HL-60/S4 treated with phorbol 12-myristate 13-acetate at 8.2 ng/mL for 4 days and 3 days (cell line): ENCODE data around the gene GLS.
"Not testable (repeated sequence)": the region's sequence is repeated elsewhere in the genome, so short reads cannot be mapped to it uniquely, and the experiment has no call there.

Source experiments
- in situ Hi-C: fragments of 300-500 bp; cut with MboI; formaldehyde crosslinking; loops from 2 replicates; pipeline ENCODE4 v1.15.0; 2022; ENCODE audit warnings: low sequenced_read_pairs

The GLS gene

DNA sequence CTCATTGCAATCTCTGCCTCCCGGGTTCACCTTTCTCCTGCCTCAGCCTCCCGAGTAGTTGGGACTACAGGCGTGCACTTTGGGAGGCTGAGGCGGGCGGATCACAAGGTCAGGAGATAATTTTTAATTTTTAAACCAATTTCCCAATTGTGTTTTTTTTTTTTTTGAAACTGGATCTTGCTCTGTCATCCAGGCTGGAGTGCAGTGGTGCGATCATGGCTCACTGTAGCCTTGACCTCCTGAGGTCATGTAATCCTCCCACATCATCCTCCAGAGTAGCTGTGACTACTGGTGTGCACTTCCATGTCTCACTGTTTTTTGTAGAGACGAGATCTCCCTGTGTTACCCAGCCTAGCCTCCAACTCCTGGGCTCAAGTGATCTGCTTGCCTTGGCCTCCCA is 49.3 kb downstream of the GLS start:
- in situ Hi-C loops, result no loop called here

- in situ Hi-C loops, result no loop called here
Observed at GRCh38 chr2:190930411-190930810, 49.8 kb downstream of the GLS start.

GRCh38 chr2:190932514-190932913 is 51.9 kb downstream of the GLS start:
- in situ Hi-C loops, result no loop called here

GRCh38 chr2:190933361-190933760 is 52.7 kb downstream of the GLS start:
- in situ Hi-C loops, result no loop called here

DNA sequence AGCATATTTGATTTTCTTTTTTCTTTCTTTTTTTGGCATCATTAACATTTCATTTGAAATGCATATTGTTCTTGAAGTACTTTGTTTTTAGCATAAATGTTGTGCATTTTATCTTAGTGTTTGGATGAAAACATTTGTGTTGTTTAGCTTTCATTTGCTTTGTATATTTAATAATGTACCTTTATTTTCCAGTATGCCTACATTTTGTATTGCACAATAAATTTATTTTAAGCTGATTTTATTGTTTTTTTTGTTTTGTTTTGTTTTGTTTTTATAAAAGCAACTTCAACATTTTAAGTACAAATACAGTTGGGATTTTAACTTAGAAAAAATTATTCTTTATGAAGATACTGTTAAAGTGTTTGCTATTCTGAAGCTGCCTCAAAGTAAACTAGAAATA is 54.4 kb downstream of the GLS start:
- in situ Hi-C loops, result no loop called here

DNA sequence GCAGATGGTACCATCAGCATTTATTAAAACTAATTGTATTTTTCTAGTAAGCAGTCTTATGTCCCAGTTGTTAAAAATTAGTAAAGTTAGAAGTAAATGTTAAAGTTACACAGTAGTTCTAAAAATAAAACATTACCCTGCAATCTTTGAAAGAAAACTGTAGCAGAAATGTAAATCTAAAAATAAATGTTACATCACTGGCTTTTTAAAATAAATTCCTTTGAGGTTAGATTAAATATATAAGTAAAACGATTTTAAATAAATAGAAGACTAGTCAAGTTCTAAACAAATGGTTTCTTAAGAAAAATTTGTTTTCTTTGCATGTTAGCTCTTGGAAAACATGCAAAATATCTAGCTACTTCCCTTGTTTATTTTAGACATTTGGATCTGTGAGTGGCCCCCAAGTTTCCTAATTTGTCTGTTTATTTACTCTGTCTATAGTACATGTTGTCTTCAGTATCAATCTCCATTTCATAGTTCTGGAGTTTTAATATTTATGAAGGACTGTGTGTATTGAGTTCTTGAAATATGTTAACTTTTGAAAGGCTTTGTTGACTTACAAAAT is 58.2 kb downstream of the GLS start:
- in situ Hi-C loops, result no loop called here

GRCh38 chr2:190940454-190940853 is 59.8 kb downstream of the GLS start:
- in situ Hi-C loops, result no loop called here

GRCh38 chr2:190941571-190941970 is 61.0 kb downstream of the GLS start:
- in situ Hi-C loops, result no loop called here

DNA sequence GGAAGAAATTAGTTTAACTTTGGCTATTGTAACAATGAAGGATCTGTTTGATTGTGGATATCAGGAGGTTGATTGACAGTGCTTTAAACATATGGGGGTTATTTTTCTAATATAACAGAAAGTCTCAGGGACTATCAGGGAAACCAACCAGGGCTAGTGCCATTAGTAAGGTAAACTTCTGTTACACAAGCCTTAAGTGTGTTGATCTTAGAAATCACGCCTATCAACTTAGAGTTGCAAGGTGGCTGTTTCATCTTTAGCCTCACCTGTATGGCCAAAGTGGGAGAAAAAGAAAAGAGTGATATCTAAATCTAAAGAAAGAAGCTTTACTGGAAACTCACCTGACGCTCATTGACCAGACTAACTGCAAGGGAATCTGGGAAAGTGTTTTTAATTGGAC is 62.1 kb downstream of the GLS start:
- in situ Hi-C loops, result no loop called here

GRCh38 chr2:190943706-190944105 is 63.1 kb downstream of the GLS start:
- in situ Hi-C loops, result no loop called here

- in situ Hi-C loops, result no loop called here
Observed at GRCh38 chr2:190947141-190947540, 66.5 kb downstream of the GLS start.

DNA sequence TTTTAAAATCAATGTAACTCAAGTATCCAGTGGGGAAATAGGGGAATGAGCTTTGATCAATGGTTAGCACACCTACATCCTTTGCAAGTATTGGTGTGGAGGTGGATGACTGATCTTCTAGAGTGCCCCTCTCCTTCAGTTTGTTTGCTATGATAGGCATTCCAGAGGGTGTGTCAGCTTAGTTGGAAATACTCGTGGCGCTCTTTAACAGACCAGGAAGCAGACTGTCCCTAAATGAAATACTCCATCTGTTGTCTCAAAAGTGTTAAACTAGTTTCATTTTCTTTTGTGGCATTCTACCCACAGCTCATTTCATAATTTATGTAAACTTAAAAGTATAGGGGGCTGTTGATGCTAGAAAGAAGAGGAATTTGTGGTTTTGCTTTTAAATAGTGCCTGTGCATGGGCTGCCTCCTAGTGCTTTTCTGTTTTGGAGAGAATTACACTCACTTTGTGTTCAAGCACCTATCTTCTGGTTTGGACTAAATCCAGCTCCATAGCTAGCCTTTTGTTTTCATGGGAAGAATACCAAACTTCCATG is 67.2 kb downstream of the GLS start:
- in situ Hi-C loops, result no loop called here

DNA sequence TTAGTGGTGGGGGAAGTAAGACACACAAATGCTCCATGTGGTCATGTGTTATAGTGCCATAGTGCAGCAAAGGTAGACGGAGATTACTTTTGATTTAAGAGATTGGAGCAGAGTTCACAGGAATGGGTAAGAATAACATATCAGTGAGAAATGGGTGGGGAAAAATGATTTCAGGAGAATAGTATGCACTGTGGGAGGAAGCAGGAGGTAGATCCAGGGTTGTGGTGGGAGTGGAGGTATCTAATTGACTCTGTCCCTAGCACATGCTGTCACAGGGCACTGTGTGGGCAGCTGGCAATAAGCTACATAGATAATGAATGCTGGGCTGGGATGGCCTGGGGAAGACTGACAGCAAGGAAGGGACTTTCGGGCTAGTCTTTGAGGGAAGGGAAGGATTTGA is 68.0 kb downstream of the GLS start:
- in situ Hi-C loops, result no loop called here

- in situ Hi-C loops, result no loop called here
Observed at GRCh38 chr2:190950566-190950991, 70.0 kb downstream of the GLS start.

DNA sequence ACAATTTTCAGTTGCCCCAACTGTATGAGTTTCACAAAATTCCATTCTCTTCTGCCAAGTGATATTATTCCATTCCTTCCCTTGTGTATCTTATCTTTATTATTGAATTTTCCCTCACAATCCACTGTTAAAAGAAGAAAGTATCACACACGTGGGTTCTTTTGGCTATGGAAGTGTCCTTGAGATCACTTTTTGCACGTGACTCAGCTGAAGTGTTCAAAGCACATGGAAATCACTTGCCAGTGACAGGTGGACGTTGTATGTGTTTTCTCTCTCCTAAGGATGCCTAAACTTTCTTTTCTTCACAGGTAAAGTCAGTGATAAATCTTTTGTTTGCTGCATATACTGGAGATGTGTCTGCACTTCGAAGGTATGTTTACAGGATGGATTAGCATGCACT is 72.6 kb downstream of the GLS start:
- in situ Hi-C loops, result no loop called here

DNA sequence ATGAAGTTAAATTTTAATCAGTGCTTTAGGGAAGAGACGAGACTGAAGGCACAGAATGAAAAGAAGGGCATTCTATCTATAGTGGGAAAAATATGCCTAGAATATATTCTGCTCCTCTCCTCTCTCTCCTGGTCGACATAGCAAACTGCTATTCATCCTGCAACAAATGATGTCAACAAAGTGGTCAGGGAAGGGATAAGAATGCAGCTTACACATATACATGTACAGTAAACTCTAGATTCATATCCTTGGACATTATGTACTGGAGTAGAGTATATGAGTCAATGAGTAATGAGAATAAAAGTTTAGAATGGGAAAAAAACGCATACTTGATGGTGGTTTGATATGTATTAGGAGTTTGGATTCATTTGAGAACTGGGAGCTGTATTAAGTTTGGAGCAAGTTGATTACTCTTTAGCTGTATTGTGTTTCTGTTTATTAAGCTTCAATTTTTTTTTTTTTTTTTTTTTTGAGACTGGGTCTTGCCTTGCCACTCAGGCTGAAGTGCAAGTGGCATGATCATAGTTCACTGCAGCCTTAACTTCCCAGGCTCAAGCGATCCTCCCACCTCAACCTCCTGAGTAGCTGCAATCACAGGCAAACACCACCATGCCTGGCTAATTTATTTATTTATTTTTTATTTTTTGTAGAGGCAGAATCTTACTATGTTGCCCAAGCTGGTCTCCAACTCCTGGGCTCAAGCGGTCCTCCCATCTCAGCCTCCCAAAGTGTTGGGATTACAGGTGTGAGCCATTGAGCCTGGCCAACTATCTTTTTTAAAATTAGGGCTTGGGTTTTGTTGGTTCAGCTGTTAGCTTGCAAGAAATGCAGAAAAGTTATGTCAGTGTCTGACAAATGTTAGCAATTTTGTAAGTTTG is 79.5 kb downstream of the GLS start:
- in situ Hi-C loops, result no loop called here

DNA sequence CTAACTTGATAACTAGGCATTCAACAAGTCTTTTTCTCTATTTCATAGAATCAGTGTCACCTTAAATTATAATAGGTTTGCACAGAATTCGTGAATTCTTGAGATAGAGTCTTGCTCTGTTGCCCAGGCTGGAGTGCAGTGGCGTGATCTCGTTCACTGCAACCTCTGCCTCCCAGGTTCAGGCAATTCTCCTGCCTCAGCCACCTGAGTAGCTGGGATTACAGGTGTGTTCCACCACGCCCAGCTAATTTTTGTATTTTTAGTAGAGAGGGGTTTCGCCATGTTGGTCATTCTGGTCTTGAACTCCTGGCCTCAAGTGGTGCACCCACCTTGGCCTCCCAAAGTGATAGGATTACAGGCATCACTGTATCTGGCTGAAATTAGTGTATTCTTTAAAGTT is 80.5 kb downstream of the GLS start:
- in situ Hi-C loops, result not testable (repeated sequence)

DNA sequence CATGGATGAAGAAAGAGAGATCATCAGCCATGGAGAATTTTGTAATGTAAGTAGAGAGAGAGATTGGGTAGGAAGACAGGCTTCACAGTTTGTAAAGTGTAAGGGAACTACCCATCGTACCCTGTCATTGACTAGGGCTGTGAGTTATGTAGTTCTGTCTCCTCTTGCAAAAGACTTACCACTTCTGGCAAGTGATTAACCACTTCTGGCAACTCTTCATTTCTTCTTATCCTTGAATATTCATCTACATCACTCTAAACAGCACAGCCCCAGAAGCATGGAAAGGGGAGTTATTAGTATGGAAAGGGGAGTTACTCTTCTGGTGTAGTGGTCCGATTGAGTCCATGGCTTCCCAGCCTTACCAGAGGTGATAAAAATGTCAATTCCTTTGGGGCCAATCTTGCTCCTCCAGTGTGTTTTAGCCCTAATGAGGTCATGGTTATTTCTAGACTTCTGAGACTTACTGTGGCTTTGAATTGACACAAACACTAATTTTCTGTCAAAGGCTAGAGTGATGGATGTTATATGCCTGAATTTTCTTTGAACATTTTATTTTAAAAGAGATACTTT is 81.4 kb downstream of the GLS start:
- in situ Hi-C loops, result no loop called here

GRCh38 chr2:190963088-190963487 is 82.5 kb downstream of the GLS start:
- in situ Hi-C loops, result no loop called here

- in situ Hi-C loops, result no loop called here
Observed at GRCh38 chr2:190964170-190964795, 83.7 kb downstream of the GLS start.

- in situ Hi-C loops, result no loop called here
Observed at GRCh38 chr2:190965580-190966222, 85.1 kb downstream of the GLS start.
